Neural crest cell (in vitro differentiated cells): ENCODE measurements around the gene PRKG1. TPM values are rescaled to one million over a fixed set of nuclear protein-coding genes. Genes with fewer than 3 reads are reported as not detected.

Experiments
- DNase-seq: peaks from one replicate; pipeline ENCODE4 v3.0.0; 2021; ENCODE audit warnings: low read depth, mixed read lengths, low spot score
- H3K27ac Mint-ChIP-seq: one replicate; pipeline ENCODE4 v1.8.0; 2021; ENCODE audit warnings: mild to moderate bottlenecking, mixed read lengths; ENCODE audit not compliant: unreplicated experiment
- H3K27me3 Mint-ChIP-seq: 2 replicates; pipeline ENCODE4 v1.8.0; 2021; ENCODE audit warnings: low read depth, mild to moderate bottlenecking, mixed read lengths
- H3K36me3 Mint-ChIP-seq: 2 replicates; pipeline ENCODE4 v1.8.0; 2021; ENCODE audit warnings: low read depth, mild to moderate bottlenecking, mixed read lengths
- H3K4me1 Mint-ChIP-seq: 2 replicates; pipeline ENCODE4 v1.8.0; 2021; ENCODE audit warnings: mixed read lengths
- H3K4me3 Mint-ChIP-seq: one replicate; pipeline ENCODE4 v1.8.0; 2021; ENCODE audit warnings: mild to moderate bottlenecking, mixed read lengths
- H3K9me3 Mint-ChIP-seq: 2 replicates; pipeline ENCODE4 v1.8.0; 2021; ENCODE audit warnings: mixed read lengths
- total RNA-seq: library from RNA; stranded (reverse); gene quantifications from 2 replicates; pipeline ENCODE4 v1.2.1, GENCODE V29; 2021
- TF ChIP-seq, protein P1 (sequence below): fragments of 200-600 bp; sonication (generic); conservative IDR thresholded peaks from 2 replicates; pipeline ENCODE4 v1.5.0; 2021; ENCODE audit warnings: antibody characterized with exemption, mild to moderate bottlenecking

PRKG1 gene
- total RNA-seq, 1 donor from 2014 or later: 4.4 TPM

DNA sequence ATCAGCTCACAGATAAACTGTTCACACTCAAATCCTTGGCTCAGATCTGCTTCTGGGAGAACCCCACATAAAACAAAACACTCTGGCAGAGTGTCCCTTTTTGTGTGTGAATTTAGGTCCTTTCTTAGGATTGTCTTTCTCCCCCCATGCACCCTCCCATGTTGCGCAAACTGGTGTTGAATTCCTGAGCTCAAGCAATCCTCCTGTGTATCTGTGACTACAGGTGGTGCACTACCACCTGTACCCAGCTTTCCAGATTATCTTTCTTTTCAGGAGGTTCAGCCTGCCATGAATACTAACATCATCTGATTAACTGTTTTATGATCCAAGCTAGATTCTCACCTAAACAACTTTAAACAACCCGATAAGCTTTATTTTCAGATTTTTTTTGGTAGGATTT lies 802.7 kb downstream of the PRKG1 start:
- no peak overlapping the region for H3K4me3 Mint-ChIP-seq
- H3K27ac Mint-ChIP-seq: no peak overlapping the region
- H3K36me3 Mint-ChIP-seq: no peaks in the 10 kb centered on the region
- H3K9me3 Mint-ChIP-seq: peaks cover 3% of the 10 kb centered on the region
- DNase-seq: no peak
- peaks cover 16% of the 10 kb centered on the region for H3K4me1 Mint-ChIP-seq
- TF ChIP-seq, protein P1, sequence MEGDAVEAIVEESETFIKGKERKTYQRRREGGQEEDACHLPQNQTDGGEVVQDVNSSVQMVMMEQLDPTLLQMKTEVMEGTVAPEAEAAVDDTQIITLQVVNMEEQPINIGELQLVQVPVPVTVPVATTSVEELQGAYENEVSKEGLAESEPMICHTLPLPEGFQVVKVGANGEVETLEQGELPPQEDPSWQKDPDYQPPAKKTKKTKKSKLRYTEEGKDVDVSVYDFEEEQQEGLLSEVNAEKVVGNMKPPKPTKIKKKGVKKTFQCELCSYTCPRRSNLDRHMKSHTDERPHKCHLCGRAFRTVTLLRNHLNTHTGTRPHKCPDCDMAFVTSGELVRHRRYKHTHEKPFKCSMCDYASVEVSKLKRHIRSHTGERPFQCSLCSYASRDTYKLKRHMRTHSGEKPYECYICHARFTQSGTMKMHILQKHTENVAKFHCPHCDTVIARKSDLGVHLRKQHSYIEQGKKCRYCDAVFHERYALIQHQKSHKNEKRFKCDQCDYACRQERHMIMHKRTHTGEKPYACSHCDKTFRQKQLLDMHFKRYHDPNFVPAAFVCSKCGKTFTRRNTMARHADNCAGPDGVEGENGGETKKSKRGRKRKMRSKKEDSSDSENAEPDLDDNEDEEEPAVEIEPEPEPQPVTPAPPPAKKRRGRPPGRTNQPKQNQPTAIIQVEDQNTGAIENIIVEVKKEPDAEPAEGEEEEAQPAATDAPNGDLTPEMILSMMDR: no peak
- H3K27me3 Mint-ChIP-seq: no peaks in the 10 kb centered on the region

DNA sequence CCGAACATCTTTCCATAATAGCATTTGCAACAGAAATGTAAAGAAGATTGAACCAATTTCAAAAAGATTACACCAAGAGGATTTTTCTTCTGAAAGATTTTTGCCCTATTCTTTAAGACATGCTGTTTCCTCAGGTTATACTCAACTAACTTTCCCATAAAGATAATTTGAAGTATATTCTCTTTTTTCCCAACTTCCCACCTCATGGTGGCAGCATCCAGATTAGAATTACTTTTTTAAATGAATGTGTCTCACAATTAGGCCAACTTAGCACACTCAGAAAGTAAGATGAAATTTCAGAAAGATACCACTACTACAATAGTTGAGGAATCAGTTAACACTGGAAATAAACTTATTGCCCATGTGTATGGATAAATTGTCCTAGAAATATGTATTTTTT lies 803.3 kb downstream of the PRKG1 start:
- DNase-seq: no peak
- H3K27me3 Mint-ChIP-seq: no peaks in the 10 kb centered on the region
- peaks cover 16% of the 10 kb centered on the region for H3K4me1 Mint-ChIP-seq
- no peaks in the 10 kb centered on the region for H3K36me3 Mint-ChIP-seq
- TF ChIP-seq, protein P1: no peak
- peaks cover 5% of the 10 kb centered on the region for H3K9me3 Mint-ChIP-seq
- H3K27ac Mint-ChIP-seq: no peak overlapping the region
- H3K4me3 Mint-ChIP-seq: no peak overlapping the region

DNA sequence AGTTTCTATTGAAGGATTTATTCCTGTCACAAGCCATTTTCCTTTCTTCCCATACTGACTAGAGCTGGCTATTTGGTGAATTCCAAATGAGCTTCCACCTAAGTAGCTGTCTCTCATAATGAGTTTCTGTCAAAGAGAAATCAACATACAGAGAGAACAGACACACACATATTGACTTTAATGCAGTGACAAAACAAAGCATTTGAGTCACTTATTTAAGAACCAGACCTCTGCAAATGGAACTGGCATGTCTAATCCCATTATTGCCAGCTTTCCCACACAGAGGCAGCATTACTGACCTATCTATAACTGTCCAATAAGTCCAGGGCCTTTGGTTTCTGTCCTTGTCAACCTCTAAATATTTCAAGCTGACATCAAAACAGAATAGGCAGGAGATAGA lies 804.4 kb downstream of the PRKG1 start:
- Mint-ChIP-seq H3K9me3 (peaks cover 9% of the 10 kb centered on the region), H3K4me3 (no peak overlapping the region), H3K27ac (no peak overlapping the region), H3K27me3 (no peaks in the 10 kb centered on the region), H3K36me3 (no peaks in the 10 kb centered on the region), H3K4me1 (peaks cover 16% of the 10 kb centered on the region)
- TF ChIP-seq, protein P1: no peak
- no peak for DNase-seq

DNA sequence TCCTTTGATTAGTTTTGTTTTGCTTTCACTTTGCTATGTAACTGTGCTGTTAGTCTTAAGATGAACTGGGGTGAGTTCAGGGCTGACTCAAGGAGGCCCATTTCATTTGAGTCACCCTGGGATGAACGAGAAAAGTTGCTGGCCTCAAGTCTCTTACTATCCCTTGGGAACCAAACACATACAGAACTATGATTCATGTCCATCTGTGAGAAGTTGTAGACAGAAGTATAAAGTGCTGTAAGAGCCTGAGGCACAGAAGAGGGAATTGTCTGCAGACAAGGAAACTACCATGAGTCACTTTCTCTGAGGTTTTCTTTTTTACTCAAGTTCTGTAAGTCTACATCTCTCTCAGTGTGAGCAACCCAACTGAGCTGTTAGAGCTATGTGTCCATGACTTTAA lies 805.0 kb downstream of the PRKG1 start:
- peaks cover 9% of the 10 kb centered on the region for H3K9me3 Mint-ChIP-seq
- no peaks in the 10 kb centered on the region for H3K36me3 Mint-ChIP-seq
- peaks cover 16% of the 10 kb centered on the region for H3K4me1 Mint-ChIP-seq
- TF ChIP-seq, protein P1: no peak
- no peak overlapping the region for H3K4me3 Mint-ChIP-seq
- no peak overlapping the region for H3K27ac Mint-ChIP-seq
- DNase-seq: no peak
- H3K27me3 Mint-ChIP-seq: no peaks in the 10 kb centered on the region

DNA sequence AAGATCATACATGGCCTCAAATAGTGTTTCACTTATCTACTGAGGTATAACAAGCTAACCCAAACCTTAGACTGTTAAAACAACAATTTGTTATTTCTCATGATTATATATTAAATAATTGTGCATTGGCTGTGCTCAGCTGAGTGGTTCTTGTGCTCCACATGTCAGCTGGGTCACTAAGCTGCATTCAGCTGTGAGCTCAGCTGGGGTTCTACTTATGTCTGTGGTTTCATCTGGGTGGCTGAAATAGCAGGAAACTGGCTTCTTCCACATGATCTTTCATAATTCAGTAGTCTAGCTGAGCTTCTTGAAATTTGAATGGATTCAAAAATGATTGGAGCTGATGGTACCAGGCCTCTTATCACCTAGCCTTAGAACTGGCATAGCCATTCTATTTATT lies 806.9 kb downstream of the PRKG1 start:
- Mint-ChIP-seq H3K4me3 (no peak overlapping the region), H3K27me3 (no peaks in the 10 kb centered on the region)

More for the DNA sequence above, 806.9 kb downstream of the PRKG1 start:
- TF ChIP-seq, protein P1: no peak
- Mint-ChIP-seq H3K4me1 (peaks cover 16% of the 10 kb centered on the region), H3K36me3 (no peaks in the 10 kb centered on the region), H3K27ac (no peak overlapping the region), H3K9me3 (peaks cover 9% of the 10 kb centered on the region)
- DNase-seq: no peak
